ENCODE data around the gene USP9X.
"Not testable (repeated sequence)": the region's sequence is repeated elsewhere in the genome, so short reads cannot be mapped to it uniquely, and the experiment has no call there.

USP9X gene

GRCh38 chrX:41224605-41225004, 139.4 kb downstream of the USP9X start:
- DNase-seq = no peak

DNA sequence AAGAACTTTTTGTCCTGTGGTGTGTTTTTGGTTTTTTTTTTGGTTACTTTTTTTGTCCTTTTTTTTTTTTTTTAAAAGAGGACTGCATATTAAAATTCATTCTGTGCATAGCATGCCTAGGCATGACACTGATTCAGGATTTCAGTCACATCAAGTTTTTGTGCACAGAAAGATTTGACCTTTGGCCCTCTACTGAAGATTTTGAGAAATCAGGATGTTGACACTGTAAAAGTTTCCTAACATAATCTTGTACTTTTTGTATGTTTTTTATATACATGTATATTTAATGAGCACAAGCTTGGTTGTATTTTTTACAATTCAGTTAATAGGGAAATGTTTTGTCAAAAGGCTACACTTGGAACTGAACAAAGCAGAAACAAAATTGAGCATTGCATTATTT, 148.7 kb downstream of the USP9X start:
- no peak for DNase-seq

GRCh38 chrX:41234471-41234870, 149.2 kb downstream of the USP9X start:
- not testable (repeated sequence) for DNase-seq

DNA sequence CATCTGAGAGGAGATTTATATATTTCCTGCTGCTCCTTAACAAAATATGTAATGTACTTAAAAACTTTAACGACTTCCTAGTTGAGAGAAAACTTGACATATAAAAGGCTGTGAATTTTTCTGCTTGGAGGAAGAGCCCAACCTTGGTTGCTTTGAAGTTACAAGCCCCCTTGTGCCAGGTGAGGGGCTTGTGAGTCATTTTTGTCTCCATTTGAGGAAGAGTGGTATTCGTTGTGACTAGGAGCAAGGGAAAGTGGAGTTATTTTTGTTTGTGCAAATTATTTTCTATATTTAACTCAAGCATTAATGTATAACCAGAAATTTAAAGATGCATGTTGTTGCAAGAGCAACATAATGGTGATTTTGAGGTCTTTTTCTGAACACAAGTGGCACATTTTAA, 149.7 kb downstream of the USP9X start:
- no peak for DNase-seq

GRCh38 chrX:41236629-41237028, 151.4 kb downstream of the USP9X start:
- DNase-seq = no peak

DNA sequence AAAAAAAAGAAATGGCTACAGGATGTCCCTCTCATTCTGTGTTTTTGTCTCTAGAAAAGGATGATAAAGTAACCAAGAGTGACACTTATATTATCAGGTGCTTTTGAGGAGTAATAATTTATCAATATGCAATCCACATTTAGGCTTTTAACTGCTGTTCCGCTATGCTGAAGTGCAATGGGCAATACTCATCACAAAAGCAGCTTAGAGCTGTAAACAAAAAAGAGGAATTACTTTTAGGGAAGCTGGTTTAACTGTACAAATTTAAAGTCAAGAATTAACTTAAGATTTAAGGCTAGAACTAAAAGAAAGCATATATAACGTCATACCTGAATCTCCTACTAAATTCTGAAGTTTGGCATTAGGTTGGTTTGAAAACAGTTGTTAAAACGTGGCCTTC, 155.3 kb downstream of the USP9X start:
- DNase-seq = no peak

- DNase-seq = no peak
Measured at GRCh38 chrX:41241962-41242361, 156.7 kb downstream of the USP9X start.

- no peak for DNase-seq
Measured at GRCh38 chrX:41245641-41246040, 160.4 kb downstream of the USP9X start.

DNA sequence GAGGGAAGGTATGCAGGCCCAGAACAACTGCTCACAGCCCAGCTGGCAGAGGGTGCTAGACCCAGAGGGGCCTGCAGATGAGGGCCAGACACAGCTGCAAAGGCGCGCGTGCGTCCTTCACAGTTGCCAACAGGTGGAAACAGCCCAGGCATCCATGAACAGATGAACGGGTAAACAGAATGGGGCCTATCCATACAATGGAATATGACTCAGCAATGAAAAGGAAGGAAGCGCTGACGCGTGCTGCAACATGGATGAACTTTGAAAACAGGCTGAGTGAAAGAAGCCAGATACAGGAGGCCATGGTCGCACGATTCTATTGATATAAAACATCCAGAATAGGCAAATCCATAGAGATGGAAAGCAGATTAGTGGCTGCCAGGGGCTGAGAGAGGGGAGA, 165.6 kb downstream of the USP9X start:
- DNase-seq = no peak

- DNase-seq = no peak
Measured at GRCh38 chrX:41257801-41258200, 172.6 kb downstream of the USP9X start.

- no peak for DNase-seq
Measured at GRCh38 chrX:41258226-41258625, 173.0 kb downstream of the USP9X start.

- no peak for DNase-seq
Measured at GRCh38 chrX:41258871-41259270, 173.6 kb downstream of the USP9X start.

DNA sequence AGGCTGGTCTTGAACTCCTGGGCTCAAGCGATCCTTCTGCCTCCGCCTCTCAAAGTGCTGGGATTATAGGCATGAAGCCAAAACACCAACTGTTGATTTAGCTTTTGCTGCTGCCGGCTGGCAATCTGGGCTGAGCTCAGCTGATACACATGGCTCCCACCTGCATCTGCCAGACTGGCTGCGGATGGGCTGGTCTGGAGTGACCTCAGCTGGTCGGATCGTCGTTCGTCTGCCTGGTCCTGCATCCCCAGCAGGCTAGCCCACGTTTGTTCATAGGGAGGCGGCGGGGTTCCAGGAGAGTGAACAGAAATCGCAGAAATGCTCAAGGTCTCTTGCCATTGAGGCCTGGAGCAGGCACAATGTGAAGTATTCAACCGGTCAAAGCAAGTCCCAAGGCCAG, 174.3 kb downstream of the USP9X start:
- DNase-seq = no peak

GRCh38 chrX:41265615-41266014, 180.4 kb downstream of the USP9X start:
- DNase-seq = peak; percentile 17

DNA sequence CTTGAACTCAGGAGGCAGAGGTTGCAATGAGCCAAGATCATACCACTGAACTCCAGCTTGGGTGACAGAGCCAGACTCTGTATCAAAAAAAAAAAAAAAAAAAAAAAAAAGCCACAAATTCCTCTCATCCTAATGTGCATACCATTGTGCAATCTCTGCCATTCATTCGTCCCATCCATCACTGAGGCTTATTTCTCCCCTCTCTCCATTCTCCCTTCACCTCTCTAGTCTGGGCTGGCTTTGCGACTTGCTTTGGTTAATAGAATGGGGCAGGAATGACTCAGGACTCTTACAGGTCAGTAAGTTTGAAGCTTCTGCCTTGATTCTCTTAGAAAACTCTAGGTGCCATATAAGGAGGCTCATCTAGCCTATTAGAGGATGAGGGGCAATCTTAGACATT, 188.4 kb downstream of the USP9X start:
- no peak for DNase-seq

DNA sequence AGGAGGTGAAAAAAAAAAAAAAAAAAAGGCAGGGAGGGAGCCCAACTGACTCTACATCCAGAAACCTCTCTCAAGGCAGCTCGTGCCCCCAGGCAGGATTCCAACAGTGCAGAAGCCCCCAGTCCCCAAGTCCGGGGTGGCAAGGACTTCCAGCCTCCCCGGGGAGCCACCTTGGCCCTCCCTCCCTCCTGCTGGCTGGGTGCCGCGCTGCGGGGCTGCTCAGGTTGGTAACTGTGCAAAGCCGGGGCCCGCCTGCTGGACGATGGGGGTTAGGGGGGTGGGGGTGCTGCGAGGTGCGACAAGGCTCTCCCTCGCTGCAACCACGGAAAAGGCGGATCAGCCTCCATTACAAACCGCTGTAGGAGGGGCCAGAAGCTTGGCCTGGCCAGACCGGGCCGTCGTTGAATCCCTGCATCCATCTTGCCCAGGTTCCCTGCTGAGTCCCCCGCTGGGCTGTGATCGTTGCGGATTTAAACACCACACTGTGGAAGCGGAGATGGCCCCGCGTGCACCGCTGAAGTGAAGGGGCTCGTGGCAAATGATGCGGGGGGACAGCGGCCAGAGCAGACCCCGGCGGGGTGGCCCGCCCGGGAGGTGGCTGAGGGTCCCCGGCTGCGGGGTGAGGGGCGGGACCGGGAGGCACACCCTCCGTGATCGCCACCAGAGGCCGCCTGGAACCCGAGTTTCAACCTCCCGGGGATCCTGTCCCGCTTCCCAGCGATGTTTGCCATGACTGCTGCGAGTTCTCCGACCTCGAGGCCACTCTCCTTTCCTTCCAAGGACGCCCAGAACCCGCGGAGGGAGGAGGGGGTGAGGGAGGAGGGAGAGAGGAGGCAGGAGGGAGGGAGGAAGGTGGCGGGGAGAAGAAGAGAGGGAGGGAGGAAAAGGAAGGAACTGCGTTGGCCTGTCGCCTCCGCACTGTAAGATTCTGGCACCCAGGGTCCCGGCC, 190.7 kb downstream of the USP9X start:
- peak; percentile 40 for DNase-seq

- DNase-seq = no peak
Measured at GRCh38 chrX:41276661-41277506, 191.6 kb downstream of the USP9X start.

- not testable (repeated sequence) for DNase-seq
Measured at GRCh38 chrX:41282307-41282706, 197.1 kb downstream of the USP9X start.

DNA sequence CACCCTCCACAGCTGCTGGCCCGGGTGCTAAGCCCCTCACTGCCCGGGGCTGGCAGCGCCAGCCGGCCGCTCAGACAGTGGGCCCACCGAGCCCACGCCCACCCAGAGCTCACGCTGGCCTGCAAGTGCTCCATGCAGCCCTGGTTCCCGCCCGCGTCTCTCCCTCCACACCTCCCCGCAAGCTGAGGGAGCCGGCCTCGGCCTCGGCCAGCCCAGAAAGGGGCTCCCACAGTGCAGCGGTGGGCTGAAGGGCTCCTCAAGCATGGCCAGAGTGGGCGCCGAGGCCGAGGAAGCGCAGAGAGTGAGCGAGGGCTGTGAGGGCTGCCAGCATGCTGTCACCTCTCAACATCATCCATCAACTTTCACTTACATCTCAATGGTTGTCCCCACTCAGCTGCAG, 200.7 kb downstream of the USP9X start:
- DNase-seq = not testable (repeated sequence)
